GM23338 (cell line): Measurements from ENCODE around the gene UBE2Z.

ENCODE experiments used
- CREB1 ChIP-seq: fragments of 250-450 bp; sonication (Bioruptor Pico); IDR thresholded peaks from 2 replicates; pipeline ENCODE4 v1.5.0; 2020; ENCODE audit warnings: low read depth, mild to moderate bottlenecking, moderate library complexity
- EZH2 ChIP-seq: fragments of 200-600 bp; sonication (generic); IDR thresholded peaks from one replicate; pipeline ENCODE4 v1.8.0; 2017; ENCODE audit warnings: antibody characterized with exemption, mild to moderate bottlenecking, low read depth; ENCODE audit not compliant: unreplicated experiment
- EZH2phosphoT487 ChIP-seq: fragments of 200-600 bp; sonication (generic); IDR thresholded peaks from one replicate; pipeline ENCODE4 v1.8.1; 2018; ENCODE audit warnings: antibody characterized with exemption; ENCODE audit not compliant: unreplicated experiment
- JUNB ChIP-seq: IDR thresholded peaks from one replicate; pipeline ENCODE4 v1.6.1; 2016; ENCODE audit warnings: antibody characterized with exemption; ENCODE audit not compliant: unreplicated experiment
- POLR2AphosphoS5 ChIP-seq: IDR thresholded peaks from 2 replicates; pipeline ENCODE4 v1.6.1; 2016; ENCODE audit warnings: antibody characterized with exemption, low read depth
- STAT1 ChIP-seq: IDR thresholded peaks from one replicate; pipeline ENCODE4 v1.6.1; 2016; ENCODE audit warnings: antibody characterized with exemption; ENCODE audit not compliant: unreplicated experiment
- ZNF114 ChIP-seq: fragments of 250-450 bp; sonication (Bioruptor Pico); IDR thresholded peaks from 2 replicates; pipeline ENCODE4 v1.5.0; 2020; ENCODE audit warnings: mild to moderate bottlenecking, moderate library complexity
- ZNF331 ChIP-seq: fragments of 250-450 bp; sonication (Bioruptor Pico); IDR thresholded peaks from 2 replicates; pipeline ENCODE4 v1.5.0; 2020; ENCODE audit warnings: low read depth, mild to moderate bottlenecking, moderate library complexity
- TF ChIP-seq, protein P1 (sequence below), 2 experiments: fragments of 200-600 bp in 1 of 2; sonication (generic) in 1 of 2; conservative IDR thresholded peaks; 2 replicates each; pipeline versions ENCODE4 v1.5.1 to v1.6.1; 2016 to 2017; ENCODE audit warnings: antibody characterized with exemption in 2 of 2, low read depth in 2 of 2, mild to moderate bottlenecking in 2 of 2, moderate library complexity in 1 of 2
- TF ChIP-seq, protein P2 (sequence below): IDR thresholded peaks from one replicate; pipeline ENCODE4 v1.6.1; 2018; ENCODE audit warnings: antibody characterized with exemption; ENCODE audit not compliant: unreplicated experiment
- TF ChIP-seq, protein P3 (sequence below): IDR thresholded peaks from 2 replicates; pipeline ENCODE4 v1.6.1; 2016; ENCODE audit warnings: antibody characterized with exemption
- TF ChIP-seq, protein P4 (sequence below): fragments of 250-450 bp; sonication (Bioruptor Pico); IDR thresholded peaks from 2 replicates; pipeline ENCODE4 v1.5.0; 2020; ENCODE audit warnings: mild to moderate bottlenecking, moderate library complexity

DNA sequence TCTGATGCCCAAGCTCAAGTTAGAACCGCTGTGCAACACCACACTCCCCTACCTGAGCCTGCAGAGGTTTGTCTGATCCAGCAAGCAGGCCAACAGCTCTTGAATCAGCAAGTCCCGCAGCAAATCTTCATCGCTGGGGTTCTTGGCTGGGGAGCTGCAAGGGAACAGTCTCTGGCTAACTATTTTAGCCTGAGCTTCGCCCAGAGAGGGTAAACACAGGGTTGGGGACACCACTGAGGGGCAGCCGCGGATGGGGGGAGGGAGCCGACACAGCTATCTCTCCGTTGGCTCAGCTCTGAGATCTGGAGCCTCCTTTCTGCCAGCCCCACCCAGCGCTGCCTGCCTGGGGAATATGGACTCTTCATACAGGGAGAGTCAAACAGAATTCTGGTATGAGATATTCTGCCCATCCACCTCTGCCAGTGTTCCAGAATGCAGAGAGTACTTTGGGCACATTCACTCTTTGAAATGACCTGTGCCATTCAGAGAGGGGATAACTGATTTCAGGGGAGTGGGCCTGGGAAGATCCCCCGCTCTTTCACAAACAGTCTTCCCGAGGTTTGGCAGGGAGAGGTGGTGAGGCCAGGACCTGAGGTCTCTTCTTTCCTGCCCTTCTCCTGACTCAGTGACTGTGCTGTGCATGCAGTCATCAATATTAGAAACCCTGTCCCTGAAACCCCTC, 52.8 kb downstream of the UBE2Z start:
- TF ChIP-seq, protein P1, sequence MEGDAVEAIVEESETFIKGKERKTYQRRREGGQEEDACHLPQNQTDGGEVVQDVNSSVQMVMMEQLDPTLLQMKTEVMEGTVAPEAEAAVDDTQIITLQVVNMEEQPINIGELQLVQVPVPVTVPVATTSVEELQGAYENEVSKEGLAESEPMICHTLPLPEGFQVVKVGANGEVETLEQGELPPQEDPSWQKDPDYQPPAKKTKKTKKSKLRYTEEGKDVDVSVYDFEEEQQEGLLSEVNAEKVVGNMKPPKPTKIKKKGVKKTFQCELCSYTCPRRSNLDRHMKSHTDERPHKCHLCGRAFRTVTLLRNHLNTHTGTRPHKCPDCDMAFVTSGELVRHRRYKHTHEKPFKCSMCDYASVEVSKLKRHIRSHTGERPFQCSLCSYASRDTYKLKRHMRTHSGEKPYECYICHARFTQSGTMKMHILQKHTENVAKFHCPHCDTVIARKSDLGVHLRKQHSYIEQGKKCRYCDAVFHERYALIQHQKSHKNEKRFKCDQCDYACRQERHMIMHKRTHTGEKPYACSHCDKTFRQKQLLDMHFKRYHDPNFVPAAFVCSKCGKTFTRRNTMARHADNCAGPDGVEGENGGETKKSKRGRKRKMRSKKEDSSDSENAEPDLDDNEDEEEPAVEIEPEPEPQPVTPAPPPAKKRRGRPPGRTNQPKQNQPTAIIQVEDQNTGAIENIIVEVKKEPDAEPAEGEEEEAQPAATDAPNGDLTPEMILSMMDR (conservative IDR thresholded peaks at IDR 0.05; ENCODE audit: low read depth in 2 of 2), result no peak
- TF ChIP-seq POLR2AphosphoS5, result no peak
- TF ChIP-seq EZH2, result no peak
- no peak for TF ChIP-seq CREB1 (CRISPR knock-in tag)
- TF ChIP-seq, protein P2, sequence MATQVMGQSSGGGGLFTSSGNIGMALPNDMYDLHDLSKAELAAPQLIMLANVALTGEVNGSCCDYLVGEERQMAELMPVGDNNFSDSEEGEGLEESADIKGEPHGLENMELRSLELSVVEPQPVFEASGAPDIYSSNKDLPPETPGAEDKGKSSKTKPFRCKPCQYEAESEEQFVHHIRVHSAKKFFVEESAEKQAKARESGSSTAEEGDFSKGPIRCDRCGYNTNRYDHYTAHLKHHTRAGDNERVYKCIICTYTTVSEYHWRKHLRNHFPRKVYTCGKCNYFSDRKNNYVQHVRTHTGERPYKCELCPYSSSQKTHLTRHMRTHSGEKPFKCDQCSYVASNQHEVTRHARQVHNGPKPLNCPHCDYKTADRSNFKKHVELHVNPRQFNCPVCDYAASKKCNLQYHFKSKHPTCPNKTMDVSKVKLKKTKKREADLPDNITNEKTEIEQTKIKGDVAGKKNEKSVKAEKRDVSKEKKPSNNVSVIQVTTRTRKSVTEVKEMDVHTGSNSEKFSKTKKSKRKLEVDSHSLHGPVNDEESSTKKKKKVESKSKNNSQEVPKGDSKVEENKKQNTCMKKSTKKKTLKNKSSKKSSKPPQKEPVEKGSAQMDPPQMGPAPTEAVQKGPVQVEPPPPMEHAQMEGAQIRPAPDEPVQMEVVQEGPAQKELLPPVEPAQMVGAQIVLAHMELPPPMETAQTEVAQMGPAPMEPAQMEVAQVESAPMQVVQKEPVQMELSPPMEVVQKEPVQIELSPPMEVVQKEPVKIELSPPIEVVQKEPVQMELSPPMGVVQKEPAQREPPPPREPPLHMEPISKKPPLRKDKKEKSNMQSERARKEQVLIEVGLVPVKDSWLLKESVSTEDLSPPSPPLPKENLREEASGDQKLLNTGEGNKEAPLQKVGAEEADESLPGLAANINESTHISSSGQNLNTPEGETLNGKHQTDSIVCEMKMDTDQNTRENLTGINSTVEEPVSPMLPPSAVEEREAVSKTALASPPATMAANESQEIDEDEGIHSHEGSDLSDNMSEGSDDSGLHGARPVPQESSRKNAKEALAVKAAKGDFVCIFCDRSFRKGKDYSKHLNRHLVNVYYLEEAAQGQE, result no peak
- TF ChIP-seq ZNF114 (CRISPR knock-in tag), result no peak
- TF ChIP-seq EZH2phosphoT487, result no peak
- TF ChIP-seq STAT1, result no peak
- TF ChIP-seq, protein P3, sequence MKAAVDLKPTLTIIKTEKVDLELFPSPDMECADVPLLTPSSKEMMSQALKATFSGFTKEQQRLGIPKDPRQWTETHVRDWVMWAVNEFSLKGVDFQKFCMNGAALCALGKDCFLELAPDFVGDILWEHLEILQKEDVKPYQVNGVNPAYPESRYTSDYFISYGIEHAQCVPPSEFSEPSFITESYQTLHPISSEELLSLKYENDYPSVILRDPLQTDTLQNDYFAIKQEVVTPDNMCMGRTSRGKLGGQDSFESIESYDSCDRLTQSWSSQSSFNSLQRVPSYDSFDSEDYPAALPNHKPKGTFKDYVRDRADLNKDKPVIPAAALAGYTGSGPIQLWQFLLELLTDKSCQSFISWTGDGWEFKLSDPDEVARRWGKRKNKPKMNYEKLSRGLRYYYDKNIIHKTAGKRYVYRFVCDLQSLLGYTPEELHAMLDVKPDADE, result no peak
- no peak for TF ChIP-seq JUNB
- TF ChIP-seq ZNF331 (CRISPR knock-in tag), result no peak
- TF ChIP-seq, protein P4, sequence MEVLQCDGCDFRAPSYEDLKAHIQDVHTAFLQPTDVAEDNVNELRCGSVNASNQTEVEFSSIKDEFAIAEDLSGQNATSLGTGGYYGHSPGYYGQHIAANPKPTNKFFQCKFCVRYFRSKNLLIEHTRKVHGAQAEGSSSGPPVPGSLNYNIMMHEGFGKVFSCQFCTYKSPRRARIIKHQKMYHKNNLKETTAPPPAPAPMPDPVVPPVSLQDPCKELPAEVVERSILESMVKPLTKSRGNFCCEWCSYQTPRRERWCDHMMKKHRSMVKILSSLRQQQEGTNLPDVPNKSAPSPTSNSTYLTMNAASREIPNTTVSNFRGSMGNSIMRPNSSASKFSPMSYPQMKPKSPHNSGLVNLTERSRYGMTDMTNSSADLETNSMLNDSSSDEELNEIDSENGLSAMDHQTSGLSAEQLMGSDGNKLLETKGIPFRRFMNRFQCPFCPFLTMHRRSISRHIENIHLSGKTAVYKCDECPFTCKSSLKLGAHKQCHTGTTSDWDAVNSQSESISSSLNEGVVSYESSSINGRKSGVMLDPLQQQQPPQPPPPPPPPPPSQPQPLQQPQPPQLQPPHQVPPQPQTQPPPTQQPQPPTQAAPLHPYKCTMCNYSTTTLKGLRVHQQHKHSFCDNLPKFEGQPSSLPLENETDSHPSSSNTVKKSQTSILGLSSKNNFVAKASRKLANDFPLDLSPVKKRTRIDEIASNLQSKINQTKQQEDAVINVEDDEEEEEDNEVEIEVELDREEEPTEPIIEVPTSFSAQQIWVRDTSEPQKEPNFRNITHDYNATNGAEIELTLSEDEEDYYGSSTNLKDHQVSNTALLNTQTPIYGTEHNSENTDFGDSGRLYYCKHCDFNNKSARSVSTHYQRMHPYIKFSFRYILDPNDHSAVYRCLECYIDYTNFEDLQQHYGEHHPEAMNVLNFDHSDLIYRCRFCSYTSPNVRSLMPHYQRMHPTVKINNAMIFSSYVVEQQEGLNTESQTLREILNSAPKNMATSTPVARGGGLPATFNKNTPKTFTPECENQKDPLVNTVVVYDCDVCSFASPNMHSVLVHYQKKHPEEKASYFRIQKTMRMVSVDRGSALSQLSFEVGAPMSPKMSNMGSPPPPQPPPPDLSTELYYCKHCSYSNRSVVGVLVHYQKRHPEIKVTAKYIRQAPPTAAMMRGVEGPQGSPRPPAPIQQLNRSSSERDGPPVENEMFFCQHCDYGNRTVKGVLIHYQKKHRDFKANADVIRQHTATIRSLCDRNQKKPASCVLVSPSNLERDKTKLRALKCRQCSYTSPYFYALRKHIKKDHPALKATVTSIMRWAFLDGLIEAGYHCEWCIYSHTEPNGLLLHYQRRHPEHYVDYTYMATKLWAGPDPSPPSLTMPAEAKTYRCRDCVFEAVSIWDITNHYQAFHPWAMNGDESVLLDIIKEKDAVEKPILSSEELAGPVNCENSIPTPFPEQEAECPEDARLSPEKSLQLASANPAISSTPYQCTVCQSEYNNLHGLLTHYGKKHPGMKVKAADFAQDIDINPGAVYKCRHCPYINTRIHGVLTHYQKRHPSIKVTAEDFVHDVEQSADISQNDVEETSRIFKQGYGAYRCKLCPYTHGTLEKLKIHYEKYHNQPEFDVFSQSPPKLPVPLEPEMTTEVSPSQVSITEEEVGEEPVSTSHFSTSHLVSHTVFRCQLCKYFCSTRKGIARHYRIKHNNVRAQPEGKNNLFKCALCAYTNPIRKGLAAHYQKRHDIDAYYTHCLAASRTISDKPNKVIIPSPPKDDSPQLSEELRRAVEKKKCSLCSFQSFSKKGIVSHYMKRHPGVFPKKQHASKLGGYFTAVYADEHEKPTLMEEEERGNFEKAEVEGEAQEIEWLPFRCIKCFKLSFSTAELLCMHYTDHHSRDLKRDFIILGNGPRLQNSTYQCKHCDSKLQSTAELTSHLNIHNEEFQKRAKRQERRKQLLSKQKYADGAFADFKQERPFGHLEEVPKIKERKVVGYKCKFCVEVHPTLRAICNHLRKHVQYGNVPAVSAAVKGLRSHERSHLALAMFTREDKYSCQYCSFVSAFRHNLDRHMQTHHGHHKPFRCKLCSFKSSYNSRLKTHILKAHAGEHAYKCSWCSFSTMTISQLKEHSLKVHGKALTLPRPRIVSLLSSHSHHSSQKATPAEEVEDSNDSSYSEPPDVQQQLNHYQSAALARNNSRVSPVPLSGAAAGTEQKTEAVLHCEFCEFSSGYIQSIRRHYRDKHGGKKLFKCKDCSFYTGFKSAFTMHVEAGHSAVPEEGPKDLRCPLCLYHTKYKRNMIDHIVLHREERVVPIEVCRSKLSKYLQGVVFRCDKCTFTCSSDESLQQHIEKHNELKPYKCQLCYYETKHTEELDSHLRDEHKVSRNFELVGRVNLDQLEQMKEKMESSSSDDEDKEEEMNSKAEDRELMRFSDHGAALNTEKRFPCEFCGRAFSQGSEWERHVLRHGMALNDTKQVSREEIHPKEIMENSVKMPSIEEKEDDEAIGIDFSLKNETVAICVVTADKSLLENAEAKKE (CRISPR knock-in tag), result no peak
